WI38 (cell line): Measurements from ENCODE around the gene CDT1.

Experiments
- H3K4me3 ChIP-seq: 2 replicates; pipeline ENCODE4 v1.5.1; 2011; ENCODE audit warnings: low read depth, mild to moderate bottlenecking, control low read depth, low read length
- CTCF ChIP-seq: IDR thresholded peaks from 2 replicates; pipeline ENCODE4 v1.5.1; 2012; ENCODE audit warnings: low read depth, mild to moderate bottlenecking, control low read depth, low read length

CDT1 gene

GRCh38 chr16:88857728-88858339, 54.2 kb downstream of the CDT1 start:
- peak; percentile 71 for TF ChIP-seq CTCF
- peak overlapping the region; percentile 96 for H3K4me3 ChIP-seq
